HCT116 (cell line): Measurements from ENCODE around the gene MEIS2. TPM values are rescaled to one million over a fixed set of nuclear protein-coding genes. Genes with fewer than 3 reads are reported as not detected.

Experiments used
- ATAC-seq: fragments of 200-7000 bp; cut with Tn5 transposase; 2 replicates; pipeline ENCODE4 v1.9.1; 2020; ENCODE audit warnings: mild to moderate bottlenecking, moderate library complexity
- BruUV-seq: library from RNA; stranded (reverse); fragments of 400-500 nt; replicated peaks from 2 replicates; lab custom pipeline; 2021; lab: Mats Ljungman, UMichigan
- CTCF ChIA-PET: fragments of 300-600 bp; sonication (Branson Sonifier 250); formaldehyde crosslinking; loops from one replicate; lab custom pipeline; 2021; ENCODE audit warnings: antibody characterized with exemption; lab: Charles Lee
- POLR2A ChIA-PET: fragments of 300-600, 350-600 bp; sonication (Branson Sonifier 250); formaldehyde crosslinking; loops from one replicate; lab custom pipeline; 2021; ENCODE audit warnings: antibody characterized with exemption; lab: Charles Lee
- RAD21 ChIA-PET, 2 experiments: fragments of 300-600 bp; sonication (Branson Sonifier 250); formaldehyde crosslinking; loops; one replicate each; lab custom pipeline; 2023; ENCODE audit warnings: low total read pairs in 2 of 2; ENCODE audit not compliant: uncharacterized antibody in 2 of 2, unreplicated experiment in 2 of 2, low non-redundant PET in 1 of 2; lab: Charles Lee
- DNase-seq: peaks from one replicate; pipeline ENCODE4 v3.0.0-alpha.2; 2010; ENCODE audit warnings: low read depth, low spot score
- H2AFZ ChIP-seq: fragments of 200-600 bp; shearing (Covaris generic), sonication (generic); 2 replicates; pipeline ENCODE4 v1.6.1; 2017; ENCODE audit warnings: low read depth, mixed run types, mixed read lengths, antibody characterized with exemption, low read length; ENCODE audit not compliant: poor library complexity, severe bottlenecking
- H3K27ac ChIP-seq: 2 replicates; pipeline ENCODE4 v1.5.1; 2012; ENCODE audit warnings: low read depth, low read length
- H3K27me3 ChIP-seq: fragments of 200-600 bp; sonication (generic); 2 replicates; pipeline ENCODE4 v1.6.1; 2016; ENCODE audit warnings: mixed run types, low read length, mixed read lengths; ENCODE audit not compliant: insufficient read depth
- H3K36me3 ChIP-seq, 2 experiments: fragments of 200-500 bp in 1 of 2; fragments of 200-600 bp in 1 of 2; sonication (Bioruptor generic) in 1 of 2; sonication (generic) in 1 of 2; 2 replicates each; pipeline versions ENCODE4 v1.5.1 to v1.6.1; 2014 to 2016; ENCODE audit warnings: low read length in 2 of 2, inconsistent platforms in 1 of 2, mixed read lengths in 1 of 2, mixed run types in 1 of 2; ENCODE audit not compliant: insufficient read depth in 2 of 2, control insufficient read depth in 1 of 2
- H3K4me1 ChIP-seq, 2 experiments: fragments of 200-600 bp in 1 of 2; sonication (generic) in 1 of 2; 2 replicates each; pipeline versions ENCODE4 v1.5.1 to v1.6.1; 2012 to 2017; ENCODE audit warnings: low read length in 2 of 2, inconsistent platforms in 1 of 2, mild to moderate bottlenecking in 1 of 2, mixed read lengths in 1 of 2, mixed run types in 1 of 2, moderate library complexity in 1 of 2; ENCODE audit not compliant: insufficient read depth in 2 of 2, control insufficient read depth in 1 of 2
- H3K4me2 ChIP-seq: fragments of 200-600 bp; sonication (generic); 2 replicates; pipeline ENCODE4 v1.6.1; 2017; ENCODE audit warnings: mixed run types, low read length, mixed read lengths
- H3K4me3 ChIP-seq, 2 experiments: fragments of 200-600 bp in 1 of 2; sonication (generic) in 1 of 2; replicated peaks in 1 of 2; 2 replicates each; pipeline ENCODE4 v1.5.1; 2011 to 2016; ENCODE audit warnings: low read length in 2 of 2, control low read depth in 1 of 2, low read depth in 1 of 2, mild to moderate bottlenecking in 1 of 2, mixed read lengths in 1 of 2, mixed run types in 1 of 2
- H3K79me2 ChIP-seq: fragments of 200-600 bp; sonication (generic); 2 replicates; pipeline ENCODE4 v1.6.1; 2017; ENCODE audit warnings: mild to moderate bottlenecking, mixed run types, low read length, moderate library complexity, mixed read lengths; ENCODE audit not compliant: insufficient read depth
- H3K9ac ChIP-seq: fragments of 200-600 bp; sonication (generic); 2 replicates; pipeline ENCODE4 v1.6.1; 2016; ENCODE audit warnings: low read length, mixed read lengths
- H3K9me2 ChIP-seq: fragments of 200-600 bp; sonication (generic), shearing (Covaris generic); 2 replicates; pipeline ENCODE4 v1.6.1; 2017; ENCODE audit warnings: mixed run types, mild to moderate bottlenecking, moderate library complexity; ENCODE audit not compliant: insufficient read depth
- H3K9me3 ChIP-seq, 2 experiments: fragments of 200-500 bp in 1 of 2; fragments of 200-600 bp in 1 of 2; sonication (Bioruptor generic) in 1 of 2; sonication (generic) in 1 of 2; 2 replicates each; pipeline ENCODE4 v1.6.1; 2014 to 2017; ENCODE audit warnings: low read length in 2 of 2, mixed read lengths in 2 of 2, inconsistent platforms in 1 of 2, low read depth in 1 of 2, mild to moderate bottlenecking in 1 of 2, mixed run types in 1 of 2, moderate library complexity in 1 of 2; ENCODE audit not compliant: control insufficient read depth in 1 of 2, insufficient read depth in 1 of 2
- H4K20me1 ChIP-seq: fragments of 200-600 bp; sonication (generic), shearing (Covaris generic); 2 replicates; pipeline ENCODE4 v1.6.1; 2017; ENCODE audit warnings: mixed run types, mild to moderate bottlenecking, moderate library complexity; ENCODE audit not compliant: insufficient read depth
- CBX3 ChIP-seq: IDR thresholded peaks from 2 replicates; pipeline ENCODE4 v1.6.1; 2012; ENCODE audit warnings: low read depth
- EGR1 ChIP-seq: IDR thresholded peaks from 2 replicates; pipeline ENCODE4 v1.6.1; 2012; ENCODE audit warnings: low read depth
- JUND ChIP-seq: IDR thresholded peaks from 2 replicates; pipeline ENCODE4 v1.6.1; 2012
- REST ChIP-seq: IDR thresholded peaks from 2 replicates; pipeline ENCODE4 v1.6.1; 2012; ENCODE audit warnings: low read depth
- intact Hi-C: fragments of 100-400 bp; cut with micrococcal nuclease; formaldehyde crosslinking; loops from 2 replicates; pipeline ENCODE4 v1.10.0; 2022
- total RNA-seq: library from RNA; stranded (reverse); gene quantifications from one replicate; pipeline ENCODE4 v1.2.1, GENCODE V29; 2021; ENCODE audit not compliant: unreplicated experiment

Gene MEIS2
- total RNA-seq, 1 experiment from 2014 or later: 11.5 TPM

GRCh38 chr15:37109168-37109871 lies 9.0 kb upstream of the MEIS2 start:
- Histone ChIP-seq H3K27ac (no peak overlapping the region), H3K9ac (no peak overlapping the region), H3K4me2 (no peak overlapping the region), H3K4me1 (no peaks in the 10 kb centered on the region), H3K27me3 (no peaks in the 10 kb centered on the region), H3K9me3 (no peaks in the 10 kb centered on the region), H3K36me3 (no peaks in the 10 kb centered on the region), H4K20me1 (no peaks in the 10 kb centered on the region), H3K79me2 (no peaks in the 10 kb centered on the region), H3K4me3 (no peak overlapping the region), H2AFZ (no peak overlapping the region), H3K9me2 (no peaks in the 10 kb centered on the region)
- TF ChIP-seq CBX3 (no peak), REST (no peak), JUND (no peak), EGR1 (no peak)
- ChIA-PET POLR2A (no interaction called here), CTCF (no interaction called here), RAD21 (interaction anchor here in 1 of 2 experiments (0.6 kb wide), 1 partner anchor 10 kb away, joined by 3 read pairs; no protein-coding TSS in a partner anchor)
- no TSS peak for BruUV-seq
- intact Hi-C loops: no loop called here
- DNase-seq: no peak
- ATAC-seq: no peak
